ENCODE measurements around the gene OR52I1.

The OR52I1 gene

GRCh38 chr11:4626207-4627099, 32.6 kb downstream of the OR52I1 start:
- no CpG with 5 or more reads among the region's 15 CpGs for WGBS, 2 donors (ENCODE audit: extremely low coverage in 2 of 2, insufficient read length in 2 of 2, insufficient replicate concordance in 1 of 2)
- DNase-seq (ENCODE audit: low spot score), result peak; percentile 85
- no peak overlapping the region for H3K4ac ChIP-seq (ENCODE audit: low read length)

GRCh38 chr11:4636136-4636535, 42.3 kb downstream of the OR52I1 start:
- Histone ChIP-seq H3K36me3 (replicated peaks in 1 of 2; ENCODE audit: control insufficient read depth in 2 of 2, insufficient read depth in 2 of 2, low read length in 2 of 2) (no peaks in the 10 kb centered on the region), H3K79me1 (ENCODE audit: low read depth, low read length) (no peaks in the 10 kb centered on the region), H3K27ac (replicated peaks; ENCODE audit: low read length) (no peak overlapping the region), H3K27me3 (ENCODE audit: control insufficient read depth in 3 of 3, insufficient read depth in 3 of 3, low read depth in 1 of 3, low read length in 3 of 3) (no peaks in the 10 kb centered on the region), H3K18ac (ENCODE audit: low read length) (no peak overlapping the region), H3K4me1 (ENCODE audit: control insufficient read depth in 2 of 2, insufficient read depth in 1 of 2, low read depth in 1 of 2, low read length in 2 of 2) (peaks cover 0 to 3% of the 10 kb centered on the region in 2 donors), H2BK120ac (ENCODE audit: low read depth, low read length) (no peak overlapping the region), H3K23ac (ENCODE audit: low read depth, low read length, poor library complexity) (no peak overlapping the region), H2BK12ac (ENCODE audit: low read length) (no peak overlapping the region), H4K91ac (ENCODE audit: low read depth, low read length, poor library complexity) (no peak overlapping the region), H2BK5ac (ENCODE audit: low read length) (no peak overlapping the region), H3K9me3 (replicated peaks in 1 of 2; ENCODE audit: control insufficient read depth in 2 of 2, insufficient read depth in 1 of 2, low read depth in 1 of 2, low read length in 2 of 2) (no peaks in the 10 kb centered on the region), H4K8ac (ENCODE audit: low read depth, low read length) (no peak overlapping the region), H3K14ac (ENCODE audit: low read length) (no peak overlapping the region), H3K4ac (ENCODE audit: low read length) (no peak overlapping the region), H2AFZ (ENCODE audit: low read length) (no peak overlapping the region), H2BK15ac (ENCODE audit: low read length) (no peak overlapping the region), H2AK5ac (ENCODE audit: low read depth, low read length) (no peak overlapping the region), H3K9ac (ENCODE audit: low read depth, low read length, poor library complexity) (no peak overlapping the region), H3K4me2 (ENCODE audit: insufficient read depth, low read length, poor library complexity, severe bottlenecking) (no peak overlapping the region), H3K4me3 (ENCODE audit: low read length in 2 of 2) (no peak overlapping the region)
- no peak for DNase-seq (ENCODE audit: low spot score)
- 100% methylated on average over 2 of the region's 2 CpGs; no CpG with 5 or more reads in 1 of the 2 donors for WGBS, 2 donors (ENCODE audit: extremely low coverage in 2 of 2, insufficient read length in 2 of 2, insufficient replicate concordance in 1 of 2)

More at GRCh38 chr11:4626207-4627099, 32.6 kb downstream of the OR52I1 start:
- H3K4me1 ChIP-seq (ENCODE audit: control insufficient read depth in 2 of 2, insufficient read depth in 1 of 2, low read depth in 1 of 2, low read length in 2 of 2), result no peaks in the 10 kb centered on the region
- H4K8ac ChIP-seq (ENCODE audit: low read depth, low read length), result no peak overlapping the region
- H2BK12ac ChIP-seq (ENCODE audit: low read length), result no peak overlapping the region
- no peaks in the 10 kb centered on the region for H3K27me3 ChIP-seq (ENCODE audit: control insufficient read depth in 3 of 3, insufficient read depth in 3 of 3, low read depth in 1 of 3, low read length in 3 of 3)
- H2BK5ac ChIP-seq (ENCODE audit: low read length), result no peak overlapping the region
- no peak overlapping the region for H2BK120ac ChIP-seq (ENCODE audit: low read depth, low read length)
- no peaks in the 10 kb centered on the region for H3K9me3 ChIP-seq (replicated peaks in 1 of 2; ENCODE audit: control insufficient read depth in 2 of 2, insufficient read depth in 1 of 2, low read depth in 1 of 2, low read length in 2 of 2)
- no peak overlapping the region for H2AFZ ChIP-seq (ENCODE audit: low read length)
- no peaks in the 10 kb centered on the region for H3K36me3 ChIP-seq (replicated peaks in 1 of 2; ENCODE audit: control insufficient read depth in 2 of 2, insufficient read depth in 2 of 2, low read length in 2 of 2)
- no peak overlapping the region for H4K91ac ChIP-seq (ENCODE audit: low read depth, low read length, poor library complexity)
- H2BK15ac ChIP-seq (ENCODE audit: low read length), result no peak overlapping the region
- no peak overlapping the region for H3K18ac ChIP-seq (ENCODE audit: low read length)
- no peak overlapping the region for H3K9ac ChIP-seq (ENCODE audit: low read depth, low read length, poor library complexity)
- H3K79me1 ChIP-seq (ENCODE audit: low read depth, low read length), result no peaks in the 10 kb centered on the region
- H3K23ac ChIP-seq (ENCODE audit: low read depth, low read length, poor library complexity), result no peak overlapping the region
- no peak overlapping the region for H3K4me2 ChIP-seq (ENCODE audit: insufficient read depth, low read length, poor library complexity, severe bottlenecking)
- no peak overlapping the region for H2AK5ac ChIP-seq (ENCODE audit: low read depth, low read length)
- H3K27ac ChIP-seq (replicated peaks; ENCODE audit: low read length), result no peak overlapping the region
- H3K14ac ChIP-seq (ENCODE audit: low read length), result no peak overlapping the region
- no peak overlapping the region for H3K4me3 ChIP-seq (ENCODE audit: low read length in 2 of 2)

GRCh38 chr11:4636962-4637661, 43.3 kb downstream of the OR52I1 start, which contains the start of gene OR51D1:
TSS of gene OR51D1 (plus strand) at chr11:4637477. CDS start at chr11:4639791, 2,314 bp downstream.
- Histone ChIP-seq H3K4ac (ENCODE audit: low read length) (no peak within 1 kb of the TSS), H3K18ac (ENCODE audit: low read length) (peak within 1 kb of the TSS; percentile 76), H3K4me1 (ENCODE audit: control insufficient read depth in 2 of 2, insufficient read depth in 1 of 2, low read depth in 1 of 2, low read length in 2 of 2) (peaks cover 0 to 12% of the 10 kb centered on the region in 2 donors), H3K36me3 (replicated peaks in 1 of 2; ENCODE audit: control insufficient read depth in 2 of 2, insufficient read depth in 2 of 2, low read length in 2 of 2) (no peaks in the 10 kb centered on the region), H3K14ac (ENCODE audit: low read length) (no peak within 1 kb of the TSS), H4K8ac (ENCODE audit: low read depth, low read length) (no peak within 1 kb of the TSS), H3K9me3 (replicated peaks in 1 of 2; ENCODE audit: control insufficient read depth in 2 of 2, insufficient read depth in 1 of 2, low read depth in 1 of 2, low read length in 2 of 2) (no peaks in the 10 kb centered on the region), H3K27me3 (ENCODE audit: control insufficient read depth in 3 of 3, insufficient read depth in 3 of 3, low read depth in 1 of 3, low read length in 3 of 3) (no peaks in the 10 kb centered on the region), H2BK5ac (ENCODE audit: low read length) (no peak within 1 kb of the TSS), H3K9ac (ENCODE audit: low read depth, low read length, poor library complexity) (no peak within 1 kb of the TSS), H3K79me1 (ENCODE audit: low read depth, low read length) (no peaks in the 10 kb centered on the region), H3K4me3 (ENCODE audit: low read length in 2 of 2) (no peak within 1 kb of the TSS), H4K91ac (ENCODE audit: low read depth, low read length, poor library complexity) (no peak within 1 kb of the TSS), H3K27ac (replicated peaks; ENCODE audit: low read length) (no peak within 1 kb of the TSS), H2AK5ac (ENCODE audit: low read depth, low read length) (no peak within 1 kb of the TSS), H2BK12ac (ENCODE audit: low read length) (peak within 1 kb of the TSS; percentile 18), H2BK15ac (ENCODE audit: low read length) (no peak within 1 kb of the TSS), H3K23ac (ENCODE audit: low read depth, low read length, poor library complexity) (no peak within 1 kb of the TSS), H3K4me2 (ENCODE audit: insufficient read depth, low read length, poor library complexity, severe bottlenecking) (peak within 1 kb of the TSS; percentile 29), H2BK120ac (ENCODE audit: low read depth, low read length) (no peak within 1 kb of the TSS), H2AFZ (ENCODE audit: low read length) (peak within 1 kb of the TSS; percentile 55)
- no CpG with 5 or more reads among the region's 21 CpGs for WGBS, 2 donors (ENCODE audit: extremely low coverage in 2 of 2, insufficient read length in 2 of 2, insufficient replicate concordance in 1 of 2)
- peak; percentile 73 for DNase-seq (ENCODE audit: low spot score)

GRCh38 chr11:4637662-4638047, 43.8 kb downstream of the OR52I1 start:
- no peaks in the 10 kb centered on the region for H3K79me1 ChIP-seq (ENCODE audit: low read depth, low read length)
- no peak overlapping the region for H3K4me2 ChIP-seq (ENCODE audit: insufficient read depth, low read length, poor library complexity, severe bottlenecking)
- H3K27ac ChIP-seq (replicated peaks; ENCODE audit: low read length), result no peak overlapping the region
- H2BK12ac ChIP-seq (ENCODE audit: low read length), result no peak overlapping the region
- H3K9ac ChIP-seq (ENCODE audit: low read depth, low read length, poor library complexity), result no peak overlapping the region
- H2AK5ac ChIP-seq (ENCODE audit: low read depth, low read length), result no peak overlapping the region
- no peak overlapping the region for H3K4ac ChIP-seq (ENCODE audit: low read length)
- no peak overlapping the region for H2AFZ ChIP-seq (ENCODE audit: low read length)
- H3K14ac ChIP-seq (ENCODE audit: low read length), result no peak overlapping the region
- no peak overlapping the region for H3K23ac ChIP-seq (ENCODE audit: low read depth, low read length, poor library complexity)
- WGBS, 2 donors (ENCODE audit: extremely low coverage in 2 of 2, insufficient read length in 2 of 2, insufficient replicate concordance in 1 of 2), result no CpG with 5 or more reads among the region's 3 CpGs
- no peak overlapping the region for H4K91ac ChIP-seq (ENCODE audit: low read depth, low read length, poor library complexity)
- H3K9me3 ChIP-seq (replicated peaks in 1 of 2; ENCODE audit: control insufficient read depth in 2 of 2, insufficient read depth in 1 of 2, low read depth in 1 of 2, low read length in 2 of 2), result no peaks in the 10 kb centered on the region
- no peak overlapping the region for H2BK5ac ChIP-seq (ENCODE audit: low read length)
- no peak overlapping the region for H3K4me3 ChIP-seq (ENCODE audit: low read length in 2 of 2)
- no peak overlapping the region for H3K18ac ChIP-seq (ENCODE audit: low read length)
- peaks cover 0 to 14% of the 10 kb centered on the region in 2 donors for H3K4me1 ChIP-seq (ENCODE audit: control insufficient read depth in 2 of 2, insufficient read depth in 1 of 2, low read depth in 1 of 2, low read length in 2 of 2)
- H2BK15ac ChIP-seq (ENCODE audit: low read length), result no peak overlapping the region
- H2BK120ac ChIP-seq (ENCODE audit: low read depth, low read length), result no peak overlapping the region
- no peaks in the 10 kb centered on the region for H3K36me3 ChIP-seq (replicated peaks in 1 of 2; ENCODE audit: control insufficient read depth in 2 of 2, insufficient read depth in 2 of 2, low read length in 2 of 2)
- H3K27me3 ChIP-seq (ENCODE audit: control insufficient read depth in 3 of 3, insufficient read depth in 3 of 3, low read depth in 1 of 3, low read length in 3 of 3), result no peaks in the 10 kb centered on the region
- no peak overlapping the region for H4K8ac ChIP-seq (ENCODE audit: low read depth, low read length)
- DNase-seq (ENCODE audit: low spot score), result no peak

All from neuronal stem cell (in vitro differentiated cells).